ENCODE results near the gene PCDHA10. TPM values are rescaled to one million over a fixed set of nuclear protein-coding genes. Genes with fewer than 3 reads are reported as not detected.

PCDHA10 gene
- total and polyA plus RNA-seq, 2 experiments from 2014 or later, result 0.11 to 0.26 TPM

GRCh38 chr5:140883927-140884697 is 28.4 kb downstream of the PCDHA10 start:
- H3K4me1 ChIP-seq (ENCODE audit: insufficient read depth), result no peaks in the 10 kb centered on the region
- no peaks in the 10 kb centered on the region for H4K20me1 ChIP-seq (ENCODE audit: insufficient read depth)
- no peaks in the 10 kb centered on the region for H3K36me3 ChIP-seq (ENCODE audit: low read depth)
- in situ Hi-C loops (cut with MboI), result no loop called here
- no peak overlapping the region for H3K9ac ChIP-seq
- TF ChIP-seq EZH2phosphoT487 (IDR thresholded peaks at IDR 0.05; ENCODE audit: insufficient read depth, low read depth) (no peak), EZH2 (IDR thresholded peaks at IDR 0.05; ENCODE audit: insufficient read depth, poor library complexity, severe bottlenecking) (no peak)
- WGBS, 2 experiments (ENCODE audit: low coverage in 1 of 2, low lambda C conversion rate in 2 of 2, missing lambda C conversion rate in 2 of 2), result 50 to 51% methylated on average over 56 to 75 of the region's 79 CpGs
- no peaks in the 10 kb centered on the region for H3K9me2 ChIP-seq (ENCODE audit: insufficient read depth)
- no peaks in the 10 kb centered on the region for H3K27me3 ChIP-seq (replicated peaks; ENCODE audit: insufficient read depth)
- no peak overlapping the region for H2AFZ ChIP-seq
- H3K9me3 ChIP-seq (ENCODE audit: low read depth), result no peaks in the 10 kb centered on the region
- no peak overlapping the region for H3K27ac ChIP-seq
- H3F3A ChIP-seq (ENCODE audit: insufficient read depth), result no peaks in the 10 kb centered on the region
- no peak for DNase-seq
- no peak overlapping the region for H3K4me3 ChIP-seq
- H3K4me2 ChIP-seq (ENCODE audit: unreplicated experiment), result no peak overlapping the region
- no peaks in the 10 kb centered on the region for H3K79me2 ChIP-seq (ENCODE audit: insufficient read depth)

GRCh38 chr5:140916325-140916724 is 60.6 kb downstream of the PCDHA10 start:
- no peak overlapping the region for H2AFZ ChIP-seq
- H3F3A ChIP-seq (ENCODE audit: insufficient read depth), result no peaks in the 10 kb centered on the region
- no peak overlapping the region for H3K27ac ChIP-seq
- H3K4me3 ChIP-seq, result no peak overlapping the region
- no peak overlapping the region for H3K4me2 ChIP-seq (ENCODE audit: unreplicated experiment)
- in situ Hi-C loops (cut with MboI), result no loop called here
- WGBS, 2 experiments (ENCODE audit: low coverage in 1 of 2, low lambda C conversion rate in 2 of 2, missing lambda C conversion rate in 2 of 2), result 0 to 25% methylated on average over 1 of the region's 1 CpG
- H3K79me2 ChIP-seq (ENCODE audit: insufficient read depth), result no peaks in the 10 kb centered on the region
- DNase-seq, result no peak
- TF ChIP-seq EZH2 (IDR thresholded peaks at IDR 0.05; ENCODE audit: insufficient read depth, poor library complexity, severe bottlenecking) (no peak), EZH2phosphoT487 (IDR thresholded peaks at IDR 0.05; ENCODE audit: insufficient read depth, low read depth) (no peak)
- no peaks in the 10 kb centered on the region for H3K27me3 ChIP-seq (replicated peaks; ENCODE audit: insufficient read depth)
- no peaks in the 10 kb centered on the region for H3K9me2 ChIP-seq (ENCODE audit: insufficient read depth)
- no peaks in the 10 kb centered on the region for H3K36me3 ChIP-seq (ENCODE audit: low read depth)
- H3K9ac ChIP-seq, result no peak overlapping the region
- no peaks in the 10 kb centered on the region for H3K4me1 ChIP-seq (ENCODE audit: insufficient read depth)
- H3K9me3 ChIP-seq (ENCODE audit: low read depth), result no peaks in the 10 kb centered on the region
- H4K20me1 ChIP-seq (ENCODE audit: insufficient read depth), result no peaks in the 10 kb centered on the region

Other genes starting within 250 kb of the PCDHA10 start
- 1.9 and 6.1 TPM in 2 replicates for gene CD14, start 222.7 kb upstream of the PCDHA10 start, total RNA-seq (2014; rRNA removed; shearing (Covaris generic))
- 2.1 and 3.2 TPM in 2 replicates for gene CD14, start 222.7 kb upstream of the PCDHA10 start, polyA plus RNA-seq (2016; fragmentation: Nextera tagmentation; extraction: Ambion mirVana)
- 14.4 and 48.2 TPM in 2 replicates for gene TMCO6, start 216.4 kb upstream of the PCDHA10 start, total RNA-seq (2014; rRNA removed; shearing (Covaris generic))
- 5.4 and 5.6 TPM in 2 replicates for gene TMCO6, start 216.4 kb upstream of the PCDHA10 start, polyA plus RNA-seq (2016; fragmentation: Nextera tagmentation; extraction: Ambion mirVana)
- 21.9 and 25.4 TPM in 2 replicates for gene NDUFA2, start 208.3 kb upstream of the PCDHA10 start, total RNA-seq (2014; rRNA removed; shearing (Covaris generic))
- 117 and 120 TPM in 2 replicates for gene NDUFA2, start 208.3 kb upstream of the PCDHA10 start, polyA plus RNA-seq (2016; fragmentation: Nextera tagmentation; extraction: Ambion mirVana)
- gene IK, start 208.1 kb upstream of the PCDHA10 start, total RNA-seq (2014; rRNA removed; shearing (Covaris generic)), result 72.0 and 72.2 TPM in 2 replicates
- 105 and 106 TPM in 2 replicates for gene IK, start 208.1 kb upstream of the PCDHA10 start, polyA plus RNA-seq (2016; fragmentation: Nextera tagmentation; extraction: Ambion mirVana)
- 17.5 and 19.6 TPM in 2 replicates for gene WDR55, start 191.0 kb upstream of the PCDHA10 start, total RNA-seq (2014; rRNA removed; shearing (Covaris generic))
- 17.7 and 18.6 TPM in 2 replicates for gene WDR55, start 191.0 kb upstream of the PCDHA10 start, polyA plus RNA-seq (2016; fragmentation: Nextera tagmentation; extraction: Ambion mirVana)
- 0.22 and 0.38 TPM in 2 replicates for gene DND1, start 182.3 kb upstream of the PCDHA10 start, total RNA-seq (2014; rRNA removed; shearing (Covaris generic))
- 0.14 TPM in 1 of 2 replicates, not detected in the other for gene DND1, start 182.3 kb upstream of the PCDHA10 start, polyA plus RNA-seq (2016; fragmentation: Nextera tagmentation; extraction: Ambion mirVana)
- gene HARS1, start 164.5 kb upstream of the PCDHA10 start, total RNA-seq (2014; rRNA removed; shearing (Covaris generic)), result 75.7 and 85.0 TPM in 2 replicates
- 92.5 and 97.6 TPM in 2 replicates for gene HARS1, start 164.5 kb upstream of the PCDHA10 start, polyA plus RNA-seq (2016; fragmentation: Nextera tagmentation; extraction: Ambion mirVana)
- gene HARS2, start 164.4 kb upstream of the PCDHA10 start, total RNA-seq (2014; rRNA removed; shearing (Covaris generic)), result 29.7 and 32.8 TPM in 2 replicates
- gene HARS2, start 164.4 kb upstream of the PCDHA10 start, polyA plus RNA-seq (2016; fragmentation: Nextera tagmentation; extraction: Ambion mirVana), result 20.7 and 23.3 TPM in 2 replicates
- gene ZMAT2, start 155.4 kb upstream of the PCDHA10 start, total RNA-seq (2014; rRNA removed; shearing (Covaris generic)), result 43.1 TPM in 2 replicates
- gene ZMAT2, start 155.4 kb upstream of the PCDHA10 start, polyA plus RNA-seq (2016; fragmentation: Nextera tagmentation; extraction: Ambion mirVana), result 34.7 and 36.3 TPM in 2 replicates
- gene PCDHA1, start 69.8 kb upstream of the PCDHA10 start, total RNA-seq (2014; rRNA removed; shearing (Covaris generic)), result not detected in 2 replicates
- not detected in 2 replicates for gene PCDHA1, start 69.8 kb upstream of the PCDHA10 start, polyA plus RNA-seq (2016; fragmentation: Nextera tagmentation; extraction: Ambion mirVana)
- gene PCDHA2, start 61.0 kb upstream of the PCDHA10 start, total RNA-seq (2014; rRNA removed; shearing (Covaris generic)), result not detected in 2 replicates
- 0.06 TPM in 1 of 2 replicates, not detected in the other for gene PCDHA2, start 61.0 kb upstream of the PCDHA10 start, polyA plus RNA-seq (2016; fragmentation: Nextera tagmentation; extraction: Ambion mirVana)
- not detected in 2 replicates for gene PCDHA3, start 54.8 kb upstream of the PCDHA10 start, total RNA-seq (2014; rRNA removed; shearing (Covaris generic))
- gene PCDHA3, start 54.8 kb upstream of the PCDHA10 start, polyA plus RNA-seq (2016; fragmentation: Nextera tagmentation; extraction: Ambion mirVana), result 0.05 and 0.09 TPM in 2 replicates
- gene PCDHA4, start 48.8 kb upstream of the PCDHA10 start, total RNA-seq (2014; rRNA removed; shearing (Covaris generic)), result not detected in 2 replicates
- gene PCDHA4, start 48.8 kb upstream of the PCDHA10 start, polyA plus RNA-seq (2016; fragmentation: Nextera tagmentation; extraction: Ambion mirVana), result not detected in 2 replicates
- gene PCDHA5, start 34.3 kb upstream of the PCDHA10 start, total RNA-seq (2014; rRNA removed; shearing (Covaris generic)), result not detected in 2 replicates
- not detected in 2 replicates for gene PCDHA5, start 34.3 kb upstream of the PCDHA10 start, polyA plus RNA-seq (2016; fragmentation: Nextera tagmentation; extraction: Ambion mirVana)
- gene PCDHA6, start 27.9 kb upstream of the PCDHA10 start, total RNA-seq (2014; rRNA removed; shearing (Covaris generic)), result 0.13 and 0.22 TPM in 2 replicates
- gene PCDHA6, start 27.9 kb upstream of the PCDHA10 start, polyA plus RNA-seq (2016; fragmentation: Nextera tagmentation; extraction: Ambion mirVana), result 0.10 TPM in 1 of 2 replicates, not detected in the other
- not detected in 2 replicates for gene PCDHA7, start 21.6 kb upstream of the PCDHA10 start, total RNA-seq (2014; rRNA removed; shearing (Covaris generic))
- not detected in 2 replicates for gene PCDHA7, start 21.6 kb upstream of the PCDHA10 start, polyA plus RNA-seq (2016; fragmentation: Nextera tagmentation; extraction: Ambion mirVana)
- not detected in 2 replicates for gene PCDHA8, start 14.7 kb upstream of the PCDHA10 start, total RNA-seq (2014; rRNA removed; shearing (Covaris generic))
- not detected in 2 replicates for gene PCDHA8, start 14.7 kb upstream of the PCDHA10 start, polyA plus RNA-seq (2016; fragmentation: Nextera tagmentation; extraction: Ambion mirVana)
- not detected in 2 replicates for gene PCDHA9, start 7.5 kb upstream of the PCDHA10 start, total RNA-seq (2014; rRNA removed; shearing (Covaris generic))
- 0.04 TPM in 1 of 2 replicates, not detected in the other for gene PCDHA9, start 7.5 kb upstream of the PCDHA10 start, polyA plus RNA-seq (2016; fragmentation: Nextera tagmentation; extraction: Ambion mirVana)
- gene PCDHA11, start 13.1 kb downstream of the PCDHA10 start, total RNA-seq (2014; rRNA removed; shearing (Covaris generic)), result not detected in 2 replicates
- gene PCDHA11, start 13.1 kb downstream of the PCDHA10 start, polyA plus RNA-seq (2016; fragmentation: Nextera tagmentation; extraction: Ambion mirVana), result not detected in 2 replicates
- not detected in 2 replicates for gene PCDHA12, start 19.4 kb downstream of the PCDHA10 start, total RNA-seq (2014; rRNA removed; shearing (Covaris generic))
- gene PCDHA12, start 19.4 kb downstream of the PCDHA10 start, polyA plus RNA-seq (2016; fragmentation: Nextera tagmentation; extraction: Ambion mirVana), result not detected in 2 replicates
- not detected in 2 replicates for gene PCDHA13, start 26.2 kb downstream of the PCDHA10 start, total RNA-seq (2014; rRNA removed; shearing (Covaris generic))
- gene PCDHA13, start 26.2 kb downstream of the PCDHA10 start, polyA plus RNA-seq (2016; fragmentation: Nextera tagmentation; extraction: Ambion mirVana), result not detected in 2 replicates
- 0.38 TPM in 1 of 2 replicates, not detected in the other for gene PCDHAC1, start 70.4 kb downstream of the PCDHA10 start, total RNA-seq (2014; rRNA removed; shearing (Covaris generic))
- gene PCDHAC1, start 70.4 kb downstream of the PCDHA10 start, polyA plus RNA-seq (2016; fragmentation: Nextera tagmentation; extraction: Ambion mirVana), result not detected in 2 replicates
- gene PCDHAC2, start 110.6 kb downstream of the PCDHA10 start, total RNA-seq (2014; rRNA removed; shearing (Covaris generic)), result not detected in 2 replicates
- not detected in 2 replicates for gene PCDHAC2, start 110.6 kb downstream of the PCDHA10 start, polyA plus RNA-seq (2016; fragmentation: Nextera tagmentation; extraction: Ambion mirVana)
- not detected in 2 replicates for gene PCDHB1, start 195.5 kb downstream of the PCDHA10 start, total RNA-seq (2014; rRNA removed; shearing (Covaris generic))
- not detected in 2 replicates for gene PCDHB1, start 195.5 kb downstream of the PCDHA10 start, polyA plus RNA-seq (2016; fragmentation: Nextera tagmentation; extraction: Ambion mirVana)
- 4.9 and 8.9 TPM in 2 replicates for gene PCDHB2, start 238.7 kb downstream of the PCDHA10 start, total RNA-seq (2014; rRNA removed; shearing (Covaris generic))
- gene PCDHB2, start 238.7 kb downstream of the PCDHA10 start, polyA plus RNA-seq (2016; fragmentation: Nextera tagmentation; extraction: Ambion mirVana), result 4.4 and 6.0 TPM in 2 replicates
- gene PCDHB3, start 244.6 kb downstream of the PCDHA10 start, total RNA-seq (2014; rRNA removed; shearing (Covaris generic)), result 0.76 and 1.1 TPM in 2 replicates
- 0.23 and 0.24 TPM in 2 replicates for gene PCDHB3, start 244.6 kb downstream of the PCDHA10 start, polyA plus RNA-seq (2016; fragmentation: Nextera tagmentation; extraction: Ambion mirVana)